SK-MEL-5 (cell line): ENCODE data around the gene CHRM4. TPM values are rescaled to one million over a fixed set of nuclear protein-coding genes. Genes with fewer than 3 reads are reported as not detected.

Source experiments
- DNase-seq: peaks from one replicate; pipeline ENCODE4 v3.0.0-alpha.2; 2016; ENCODE audit warnings: low read depth, low spot score
- in situ Hi-C: cut with HindIII; loops from 2 replicates; pipeline ENCODE4 v1.10.0; 2016; ENCODE audit warnings: low sequenced_read_pairs, high pct_unique_total_duplicates, low pct_unique_long_range_greater_than_20kb
- polyA plus RNA-seq, 2 experiments: library from polyadenylated mRNA; depleted of rRNA; stranded (reverse); fragments of >200 nt; gene quantifications; 2 replicates each; pipeline ENCODE4 v1.2.3, GENCODE V29; 2015
- total RNA-seq: library from RNA; depleted of rRNA; stranded (reverse); fragments of >200 nt; shearing (Covaris generic); gene quantifications from 2 replicates; pipeline ENCODE4 v1.2.3, GENCODE V29; 2014; rRNA removed

The CHRM4 gene
- total RNA-seq: 1.9 and 2.7 TPM in 2 replicates
- 1.6 and 2.2 TPM in 2 replicates for polyA plus RNA-seq (2015; cell fraction: cytosol; rRNA removed)
- not detected in 2 replicates for polyA plus RNA-seq (2015; cell fraction: nucleus; rRNA removed)

- in situ Hi-C loops: no loop called here
- peak; percentile 59 for DNase-seq
Measured at GRCh38 chr11:46391578-46392420, at the start of gene CHRM4. TSS of gene CHRM4 (minus strand) at chr11:46391776. CDS start at chr11:46386557, 5,219 bp downstream.

- in situ Hi-C loops: no loop called here
- no peak for DNase-seq
Measured at GRCh38 chr11:46438211-46438610, 46.6 kb upstream of the CHRM4 start.

GRCh38 chr11:46437122-46437689 lies 45.6 kb upstream of the CHRM4 start:
- no peak for DNase-seq
- in situ Hi-C loops: no loop called here

GRCh38 chr11:46436113-46436512 lies 44.5 kb upstream of the CHRM4 start:
- DNase-seq: no peak
- in situ Hi-C loops: no loop called here

- peak; percentile 11 for DNase-seq
- in situ Hi-C loops: no loop called here
Measured at GRCh38 chr11:46435679-46436078, 44.1 kb upstream of the CHRM4 start.

- DNase-seq: no peak
- in situ Hi-C loops: no loop called here
Measured at GRCh38 chr11:46431211-46431610, 39.6 kb upstream of the CHRM4 start.

GRCh38 chr11:46429717-46430116 lies 38.1 kb upstream of the CHRM4 start:
- in situ Hi-C loops: no loop called here
- no peak for DNase-seq

GRCh38 chr11:46427364-46427763 lies 35.8 kb upstream of the CHRM4 start:
- no peak for DNase-seq
- in situ Hi-C loops: no loop called here

- no peak for DNase-seq
- in situ Hi-C loops: no loop called here
Measured at GRCh38 chr11:46426233-46426991, 34.8 kb upstream of the CHRM4 start.

GRCh38 chr11:46422588-46422987 lies 31.0 kb upstream of the CHRM4 start:
- DNase-seq: no peak
- in situ Hi-C loops: no loop called here

- DNase-seq: no peak
- in situ Hi-C loops: no loop called here
Measured at GRCh38 chr11:46421257-46421880, 29.8 kb upstream of the CHRM4 start.

GRCh38 chr11:46420513-46420912 lies 28.9 kb upstream of the CHRM4 start:
- in situ Hi-C loops: no loop called here
- DNase-seq: no peak

- in situ Hi-C loops: no loop called here
- no peak for DNase-seq
Measured at GRCh38 chr11:46418751-46419150, 27.2 kb upstream of the CHRM4 start.

GRCh38 chr11:46417711-46418110 lies 26.1 kb upstream of the CHRM4 start:
- no peak for DNase-seq
- in situ Hi-C loops: no loop called here

GRCh38 chr11:46414879-46415278 lies 23.3 kb upstream of the CHRM4 start:
- DNase-seq: no peak
- in situ Hi-C loops: no loop called here

GRCh38 chr11:46414466-46414796 lies 22.9 kb upstream of the CHRM4 start:
- in situ Hi-C loops: no loop called here
- no peak for DNase-seq

GRCh38 chr11:46413760-46414465 lies 22.3 kb upstream of the CHRM4 start:
- in situ Hi-C loops: no loop called here
- no peak for DNase-seq
